GM19467 (cell line): ENCODE results near the gene PALD1.

Source experiments
- ATAC-seq: cut with Tn5 transposase; IDR thresholded peaks from one replicate; pipeline ENCODE4 v1.9.1; 2021; ENCODE audit warnings: mild to moderate bottlenecking, moderate library complexity; ENCODE audit not compliant: unreplicated experiment

PALD1 gene

DNA sequence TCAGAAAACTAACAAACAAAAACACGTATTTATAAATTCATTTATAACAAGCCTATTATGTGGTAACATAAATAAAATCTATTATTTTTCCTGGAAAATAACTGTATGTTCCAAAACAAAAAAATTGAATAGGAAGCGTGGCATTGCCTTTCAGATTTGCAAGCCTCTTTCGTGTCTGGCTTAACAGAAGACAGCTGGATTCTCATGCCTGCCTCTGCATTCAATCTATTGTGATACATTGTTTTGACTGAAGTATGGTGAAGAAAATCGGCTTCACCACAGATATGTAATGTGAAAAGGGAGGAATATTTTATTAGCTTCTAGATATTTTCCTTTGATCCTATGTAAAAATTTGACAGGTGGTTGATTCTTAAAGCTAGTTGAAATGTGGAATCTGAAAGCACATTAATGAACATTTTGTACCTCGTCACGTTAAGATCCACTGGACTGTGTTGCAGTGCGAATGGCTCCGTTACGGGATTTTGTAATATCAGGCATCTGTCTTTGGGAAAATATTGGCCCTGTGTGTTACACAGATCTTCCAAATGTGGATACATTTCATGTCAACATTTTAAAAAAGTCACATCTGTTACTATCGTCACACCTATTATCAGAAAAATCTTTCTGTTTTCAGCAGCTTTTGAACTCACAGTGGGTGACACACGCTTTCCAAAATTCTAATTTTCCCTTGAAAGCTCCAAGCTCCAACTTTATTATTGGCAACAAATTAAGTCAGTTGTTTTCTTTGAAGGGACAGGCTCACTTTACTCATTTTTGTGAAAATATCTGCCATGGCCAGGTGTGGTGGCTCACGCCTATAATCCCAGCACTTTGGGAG, 26.2 kb downstream of the PALD1 start:
- no peak for ATAC-seq

- ATAC-seq: no peak
Measured at GRCh38 chr10:70505908-70506307, 27.3 kb downstream of the PALD1 start.

GRCh38 chr10:70507966-70508365, 29.4 kb downstream of the PALD1 start:
- no peak for ATAC-seq

GRCh38 chr10:70508912-70509756, 30.6 kb downstream of the PALD1 start:
- ATAC-seq: no peak

DNA sequence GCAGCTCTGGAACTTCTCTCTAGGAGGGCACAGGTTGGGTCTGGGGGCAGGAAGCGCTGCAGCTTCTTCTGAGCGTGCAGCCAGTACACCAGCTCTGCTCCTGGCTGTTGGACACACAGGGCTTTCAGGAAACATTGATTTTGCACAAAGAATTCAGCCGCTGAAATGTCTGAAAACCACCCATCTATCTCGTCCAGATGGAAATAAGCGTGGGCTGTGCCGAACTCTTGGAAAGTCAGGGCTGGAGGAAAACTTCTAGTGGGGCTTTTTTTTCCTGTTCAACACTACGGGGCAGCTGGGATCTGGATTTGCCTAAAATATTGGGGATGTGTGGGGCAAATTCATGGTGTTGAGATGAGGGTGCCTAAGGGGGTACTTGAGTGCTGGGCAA, 31.2 kb downstream of the PALD1 start:
- no peak for ATAC-seq

- no peak for ATAC-seq
Measured at GRCh38 chr10:70510453-70510852, 31.9 kb downstream of the PALD1 start.

DNA sequence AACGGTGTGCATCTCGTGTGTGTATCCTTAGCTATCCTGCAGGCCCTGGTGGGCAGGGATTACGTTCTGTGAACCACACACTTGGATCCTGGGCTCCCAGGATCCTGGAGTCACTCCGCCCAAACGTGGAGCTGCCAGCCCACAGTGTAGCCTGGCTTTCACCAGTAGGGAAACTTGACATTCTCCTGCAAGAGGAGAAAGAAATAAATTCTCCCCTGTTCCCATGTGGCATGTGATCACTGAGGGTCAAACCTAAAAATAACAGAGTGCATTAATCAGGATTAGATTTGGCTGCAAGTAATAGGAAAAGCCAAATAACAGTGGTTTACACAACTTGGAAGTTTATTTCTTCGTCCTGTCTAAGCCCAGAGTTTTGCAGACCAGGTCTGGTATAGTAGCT, 32.3 kb downstream of the PALD1 start:
- ATAC-seq: no peak

DNA sequence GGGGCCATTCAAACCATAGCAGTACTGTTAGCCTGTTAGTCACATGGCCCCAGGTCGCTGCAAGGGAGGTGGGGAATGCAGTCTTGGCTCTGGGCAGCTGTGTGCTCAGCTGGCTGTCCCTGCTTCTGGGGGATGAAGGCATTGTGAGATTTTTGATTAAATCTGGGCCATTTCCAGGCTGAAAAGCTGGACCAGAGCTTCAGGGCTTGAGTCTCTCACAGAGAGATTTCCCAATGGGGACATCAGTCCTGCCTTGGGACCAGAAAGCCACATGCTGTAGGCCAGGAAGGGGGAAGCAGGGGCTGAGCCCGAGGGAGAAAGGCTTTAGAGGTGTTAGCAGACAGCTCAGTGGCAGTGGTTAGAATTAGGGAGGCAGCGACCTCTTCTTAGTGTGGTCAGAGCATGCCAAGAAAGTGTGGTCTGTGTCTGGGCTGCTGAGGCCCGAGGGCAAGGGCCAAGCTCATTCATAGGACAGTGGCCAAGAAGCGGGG, 33.6 kb downstream of the PALD1 start:
- no peak for ATAC-seq

GRCh38 chr10:70513848-70514309, 35.3 kb downstream of the PALD1 start:
- ATAC-seq: peak; percentile 87

GRCh38 chr10:70514591-70514990, 36.0 kb downstream of the PALD1 start:
- no peak for ATAC-seq

DNA sequence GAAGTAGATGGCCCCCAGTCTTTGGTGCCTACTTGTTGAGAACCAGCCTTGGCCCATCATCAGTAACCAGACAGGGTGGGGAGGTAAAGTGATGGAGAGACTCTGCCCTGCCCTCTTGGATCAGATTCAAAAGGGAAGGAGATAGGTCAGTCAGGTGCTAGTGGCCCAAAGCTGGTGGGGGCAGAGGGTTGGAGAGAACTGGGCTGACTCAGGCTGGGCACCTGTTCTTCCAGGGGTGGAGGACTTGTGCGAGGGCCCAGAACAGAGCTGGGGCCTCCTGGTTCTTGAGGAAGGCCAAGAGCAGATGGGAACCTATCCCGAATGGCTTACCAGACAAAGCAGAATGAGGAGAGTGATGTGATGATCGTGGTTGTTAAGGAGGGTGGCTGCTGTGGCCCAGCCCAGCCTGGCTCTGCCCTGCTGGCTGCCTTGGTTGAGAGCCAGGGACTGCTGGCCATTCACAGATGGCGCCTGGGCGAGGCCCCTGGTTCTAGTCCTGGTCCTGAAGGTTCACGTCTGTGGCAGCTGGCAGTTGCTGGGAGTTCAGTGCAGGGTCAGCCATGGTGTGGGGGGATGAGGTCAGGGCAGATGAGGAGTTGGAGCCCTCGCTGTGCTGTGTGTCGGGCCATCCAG, 36.6 kb downstream of the PALD1 start:
- no peak for ATAC-seq

DNA sequence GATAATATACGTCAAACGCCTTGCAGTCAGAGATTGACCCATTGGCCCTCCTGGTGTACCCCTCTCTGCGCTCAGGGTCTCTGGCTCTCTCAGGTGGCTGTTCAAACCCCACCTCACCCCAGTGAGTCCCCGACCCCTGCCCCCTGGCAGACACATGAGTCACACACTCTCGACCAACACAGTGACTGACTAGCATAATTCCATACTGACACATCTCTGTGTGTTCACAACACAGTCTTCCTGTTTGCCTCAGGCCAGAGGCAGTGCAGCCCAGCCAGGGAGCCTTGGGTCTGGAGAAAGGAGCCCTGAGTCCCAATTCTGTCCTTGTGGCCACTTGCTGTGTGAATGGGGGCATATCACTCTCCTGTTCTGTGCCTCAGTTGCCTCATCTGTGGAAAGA, 40.1 kb downstream of the PALD1 start:
- no peak for ATAC-seq

DNA sequence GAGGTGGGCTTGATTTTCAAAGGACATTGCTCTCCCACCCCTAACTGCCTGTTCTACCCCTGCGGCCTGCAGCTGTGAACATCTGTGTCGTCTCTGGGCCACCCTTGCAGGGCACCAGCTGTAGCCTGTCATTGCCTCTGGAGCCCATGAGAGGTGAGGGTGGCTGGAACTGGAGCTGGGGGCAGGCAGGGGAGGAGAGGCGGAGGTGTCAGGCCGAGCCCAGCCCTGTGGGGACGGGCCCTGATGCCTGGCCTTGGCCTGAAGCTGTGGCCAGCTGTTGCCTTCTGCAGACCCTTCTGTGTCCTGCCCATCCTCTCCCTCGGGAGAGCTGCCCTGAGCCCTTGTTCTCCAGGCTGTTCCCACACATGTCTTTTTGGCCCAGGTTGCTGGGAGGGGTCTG, 44.5 kb downstream of the PALD1 start:
- ATAC-seq: no peak

DNA sequence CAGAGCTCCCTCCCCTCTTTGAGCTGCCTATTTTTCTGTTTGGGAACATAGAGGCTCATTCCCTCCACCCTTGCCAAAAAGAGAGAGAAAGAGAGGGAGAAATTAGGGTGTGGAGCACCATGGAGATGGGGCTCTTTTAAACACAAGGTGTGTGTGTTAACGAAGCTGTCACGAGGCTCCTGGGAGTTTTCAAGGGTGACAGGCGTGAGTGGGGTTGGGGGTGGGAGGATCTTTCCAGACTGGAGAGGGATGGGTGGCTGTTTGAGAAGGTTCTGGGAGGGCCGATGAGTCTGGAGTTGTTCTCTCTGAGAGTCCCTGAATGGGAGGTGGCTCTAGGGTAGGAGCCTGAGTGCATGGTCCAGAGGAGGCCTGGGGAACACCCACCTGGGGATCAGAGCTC, 45.0 kb downstream of the PALD1 start:
- ATAC-seq: no peak

DNA sequence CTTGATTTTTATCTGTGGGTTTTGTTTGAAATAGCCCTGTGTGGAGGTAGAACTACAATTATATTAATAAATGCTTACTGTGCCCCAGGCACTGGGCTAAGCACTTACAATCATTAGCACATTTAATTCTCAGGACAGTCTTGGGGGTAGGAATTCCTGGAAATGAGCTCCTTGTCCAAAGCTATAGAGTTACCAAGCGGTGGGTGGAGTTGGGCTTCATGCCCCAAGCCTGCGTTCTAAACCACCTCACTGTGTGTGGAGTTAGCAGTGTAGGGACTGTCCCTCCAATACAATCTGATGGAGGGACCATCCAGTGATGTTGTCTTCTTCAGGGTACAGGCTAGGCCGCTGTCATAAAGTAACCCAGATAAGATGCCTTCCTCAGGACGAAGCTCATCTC, 49.7 kb downstream of the PALD1 start:
- ATAC-seq: no peak

GRCh38 chr10:70528741-70529362, 50.3 kb downstream of the PALD1 start:
- no peak for ATAC-seq

GRCh38 chr10:70529848-70530247, 51.3 kb downstream of the PALD1 start:
- ATAC-seq: no peak

GRCh38 chr10:70530315-70530714, 51.7 kb downstream of the PALD1 start:
- no peak for ATAC-seq

DNA sequence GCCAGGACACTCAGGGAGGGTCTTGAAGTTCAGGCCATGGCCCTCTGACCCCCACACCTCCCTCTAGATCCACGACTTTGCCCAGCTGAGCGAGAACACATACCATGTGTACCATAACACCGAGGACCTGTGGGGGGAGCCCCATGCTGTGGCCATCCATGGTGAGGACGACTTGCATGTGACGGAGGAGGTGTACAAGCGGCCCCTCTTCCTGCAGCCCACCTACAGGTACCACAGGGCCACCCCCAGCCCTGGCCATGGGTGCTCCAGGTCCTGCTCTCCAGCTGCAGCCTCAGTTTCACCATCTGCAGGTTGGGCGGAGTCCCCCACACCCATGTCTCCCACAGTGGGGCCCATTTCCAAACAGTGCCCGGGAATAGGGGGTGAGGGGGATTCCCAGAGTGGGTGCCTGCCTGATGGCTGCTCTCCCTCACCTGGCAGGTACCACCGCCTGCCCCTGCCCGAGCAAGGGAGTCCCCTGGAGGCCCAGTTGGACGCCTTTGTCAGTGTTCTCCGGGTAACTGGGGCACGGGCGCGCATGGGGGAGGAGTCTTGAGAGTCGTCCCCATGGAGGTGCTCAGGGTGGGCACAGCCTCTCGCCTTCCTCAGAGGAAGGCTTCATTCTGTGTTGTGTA, 54.1 kb downstream of the PALD1 start:
- no peak for ATAC-seq

DNA sequence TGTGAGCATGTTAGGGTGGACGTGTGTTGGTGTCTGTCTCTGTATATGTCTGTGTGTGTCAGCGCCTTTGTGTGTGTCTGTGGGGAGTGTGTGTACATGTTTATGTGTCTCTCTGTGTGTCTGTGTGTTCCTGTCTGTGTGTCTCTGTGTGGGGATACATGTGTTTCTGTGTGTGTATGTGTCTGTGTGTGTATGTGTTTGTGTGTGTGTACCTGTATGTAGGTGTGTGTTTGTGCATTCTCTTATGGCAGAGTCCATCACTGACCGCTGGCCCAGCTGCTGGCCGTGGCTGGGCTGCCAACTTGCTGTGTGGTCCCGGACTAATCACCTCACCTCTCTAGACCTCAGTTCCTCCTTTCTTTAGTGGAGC, 54.6 kb downstream of the PALD1 start:
- no peak for ATAC-seq

DNA sequence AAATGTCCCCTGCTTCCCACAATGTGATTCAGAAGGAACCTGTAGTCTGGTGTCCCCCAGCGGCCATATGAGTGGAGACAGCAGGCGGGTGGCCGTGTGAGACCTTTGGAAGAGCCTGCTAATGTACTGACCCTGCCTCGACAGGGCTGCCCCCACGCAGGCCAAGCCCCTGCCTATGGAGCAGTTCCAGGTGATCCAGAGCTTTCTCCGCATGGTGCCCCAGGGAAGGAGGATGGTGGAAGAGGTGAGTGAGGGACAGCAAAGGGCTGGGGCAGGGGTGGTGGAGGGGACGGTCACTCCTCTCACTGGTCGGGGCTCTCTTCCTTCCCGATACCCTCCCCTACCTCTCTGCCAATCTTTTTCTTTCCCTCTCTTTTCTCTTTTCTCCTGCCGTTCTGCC, 55.7 kb downstream of the PALD1 start:
- ATAC-seq: no peak
